ENCODE measurements around the gene BACE1. TPM values are rescaled to one million over a fixed set of nuclear protein-coding genes. Genes with fewer than 3 reads are reported as not detected.
"Not testable (repeated sequence)": the region's sequence is repeated elsewhere in the genome, so short reads cannot be mapped to it uniquely, and the experiment has no call there.

Gene BACE1
- total RNA-seq, 1 donor from 2014 or later: 37.4 TPM

GRCh38 chr11:117278347-117278746 lies 37.7 kb downstream of the BACE1 start:
- TF ChIP-seq, protein P1, sequence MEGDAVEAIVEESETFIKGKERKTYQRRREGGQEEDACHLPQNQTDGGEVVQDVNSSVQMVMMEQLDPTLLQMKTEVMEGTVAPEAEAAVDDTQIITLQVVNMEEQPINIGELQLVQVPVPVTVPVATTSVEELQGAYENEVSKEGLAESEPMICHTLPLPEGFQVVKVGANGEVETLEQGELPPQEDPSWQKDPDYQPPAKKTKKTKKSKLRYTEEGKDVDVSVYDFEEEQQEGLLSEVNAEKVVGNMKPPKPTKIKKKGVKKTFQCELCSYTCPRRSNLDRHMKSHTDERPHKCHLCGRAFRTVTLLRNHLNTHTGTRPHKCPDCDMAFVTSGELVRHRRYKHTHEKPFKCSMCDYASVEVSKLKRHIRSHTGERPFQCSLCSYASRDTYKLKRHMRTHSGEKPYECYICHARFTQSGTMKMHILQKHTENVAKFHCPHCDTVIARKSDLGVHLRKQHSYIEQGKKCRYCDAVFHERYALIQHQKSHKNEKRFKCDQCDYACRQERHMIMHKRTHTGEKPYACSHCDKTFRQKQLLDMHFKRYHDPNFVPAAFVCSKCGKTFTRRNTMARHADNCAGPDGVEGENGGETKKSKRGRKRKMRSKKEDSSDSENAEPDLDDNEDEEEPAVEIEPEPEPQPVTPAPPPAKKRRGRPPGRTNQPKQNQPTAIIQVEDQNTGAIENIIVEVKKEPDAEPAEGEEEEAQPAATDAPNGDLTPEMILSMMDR (conservative IDR thresholded peaks at IDR 0.05): no peak
- no peak overlapping the region for H3K4me3 Mint-ChIP-seq
- DNase-seq (ENCODE audit: extremely low spot score, unreplicated experiment): no peak
- H3K9me3 Mint-ChIP-seq: no peaks in the 10 kb centered on the region
- H3K36me3 Mint-ChIP-seq: peaks cover 35% of the 10 kb centered on the region
- no peaks in the 10 kb centered on the region for H3K27me3 Mint-ChIP-seq
- no peaks in the 10 kb centered on the region for H3K4me1 Mint-ChIP-seq (ENCODE audit: unreplicated experiment)
- H3K27ac Mint-ChIP-seq: no peak overlapping the region

DNA sequence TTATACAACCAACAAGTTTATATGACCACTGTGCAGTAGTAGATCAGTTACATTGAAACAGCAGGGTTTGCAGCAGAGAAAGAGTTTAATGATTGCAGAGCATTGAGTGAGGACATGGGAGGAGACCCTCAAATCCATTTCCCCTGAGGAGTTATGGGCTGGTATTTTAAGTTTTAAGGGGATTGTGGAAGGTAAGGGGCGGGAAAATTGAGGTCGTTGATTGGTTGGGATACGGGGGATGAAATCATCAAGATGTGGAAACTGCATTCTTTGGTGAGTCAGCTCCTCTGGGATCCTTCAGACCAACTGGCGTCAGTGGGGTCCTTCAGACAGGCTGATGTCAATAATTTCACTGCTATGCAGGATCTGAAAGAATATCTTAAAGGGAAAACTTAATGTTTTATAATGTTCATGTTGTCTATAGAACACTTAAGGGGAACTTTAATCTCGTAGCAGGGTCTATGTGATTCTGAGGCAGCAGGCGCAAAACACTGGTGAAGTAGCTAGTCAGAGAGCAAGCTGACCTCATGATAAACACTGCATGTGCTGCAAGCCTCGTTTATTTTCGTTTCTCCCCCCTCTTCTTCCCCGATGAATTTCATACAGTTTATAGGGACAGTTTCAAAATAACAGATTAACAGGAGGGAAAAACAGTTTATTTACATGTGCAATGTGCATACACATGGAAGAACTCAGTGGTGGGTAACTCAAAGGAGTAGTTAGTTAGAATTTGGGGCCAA lies 42.3 kb downstream of the BACE1 start:
- TF ChIP-seq, protein P1 (conservative IDR thresholded peaks at IDR 0.05): no peak
- Mint-ChIP-seq H3K4me1 (ENCODE audit: unreplicated experiment) (no peaks in the 10 kb centered on the region), H3K27me3 (no peaks in the 10 kb centered on the region), H3K4me3 (no peak overlapping the region), H3K9me3 (peaks cover 5% of the 10 kb centered on the region), H3K27ac (no peak overlapping the region), H3K36me3 (peaks cover 32% of the 10 kb centered on the region)
- DNase-seq (ENCODE audit: extremely low spot score, unreplicated experiment): no peak

DNA sequence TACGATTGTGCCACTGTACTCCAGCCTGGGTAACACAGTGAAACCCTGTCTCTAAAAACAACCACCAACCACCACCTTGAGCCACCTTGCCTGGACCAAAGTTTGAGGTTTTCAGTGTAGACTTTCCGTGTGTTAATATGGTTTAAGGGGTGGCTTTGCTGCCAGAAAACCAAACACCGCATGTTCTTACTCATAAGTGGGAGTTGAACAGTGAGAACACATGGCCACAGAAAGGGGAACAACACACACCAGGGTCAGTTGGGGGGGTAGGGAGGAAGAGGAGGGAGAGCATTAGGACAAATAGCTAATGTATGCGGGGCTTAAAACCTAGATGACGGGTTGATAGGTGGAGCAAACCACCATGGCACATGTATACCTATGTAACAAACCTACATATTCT lies 43.9 kb downstream of the BACE1 start:
- not testable (repeated sequence) for H3K4me1 Mint-ChIP-seq (ENCODE audit: unreplicated experiment); H3K27me3 Mint-ChIP-seq; H3K27ac Mint-ChIP-seq; H3K4me3 Mint-ChIP-seq; DNase-seq (ENCODE audit: extremely low spot score, unreplicated experiment); H3K9me3 Mint-ChIP-seq
- peaks cover 32% of the 10 kb centered on the region for H3K36me3 Mint-ChIP-seq

DNA sequence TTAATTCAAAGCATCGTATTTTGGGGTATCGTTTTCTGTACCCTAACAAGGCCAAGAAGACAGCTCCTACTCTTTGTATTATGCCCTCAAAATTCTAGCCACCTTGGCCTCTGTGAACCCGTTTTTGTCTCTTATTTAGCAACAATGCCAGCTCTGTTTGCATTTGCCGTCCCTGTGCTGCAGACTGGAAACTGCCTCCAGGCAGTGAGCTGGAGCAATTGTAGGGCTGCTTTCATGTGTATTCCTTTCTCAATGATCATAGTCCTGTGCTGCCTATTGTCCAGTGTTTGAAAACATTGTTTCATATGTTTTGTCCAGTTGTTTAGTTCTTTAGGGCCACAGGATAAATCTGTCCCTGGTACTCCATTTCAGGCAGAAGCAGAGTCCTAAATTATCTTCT lies 44.8 kb downstream of the BACE1 start:
- H3K4me1 Mint-ChIP-seq (ENCODE audit: unreplicated experiment): no peaks in the 10 kb centered on the region
- H3K4me3 Mint-ChIP-seq: no peak overlapping the region
- TF ChIP-seq, protein P1 (conservative IDR thresholded peaks at IDR 0.05): no peak
- no peak overlapping the region for H3K27ac Mint-ChIP-seq
- DNase-seq (ENCODE audit: extremely low spot score, unreplicated experiment): no peak
- H3K27me3 Mint-ChIP-seq: no peaks in the 10 kb centered on the region
- H3K9me3 Mint-ChIP-seq: peaks cover 5% of the 10 kb centered on the region
- peaks cover 36% of the 10 kb centered on the region for H3K36me3 Mint-ChIP-seq

DNA sequence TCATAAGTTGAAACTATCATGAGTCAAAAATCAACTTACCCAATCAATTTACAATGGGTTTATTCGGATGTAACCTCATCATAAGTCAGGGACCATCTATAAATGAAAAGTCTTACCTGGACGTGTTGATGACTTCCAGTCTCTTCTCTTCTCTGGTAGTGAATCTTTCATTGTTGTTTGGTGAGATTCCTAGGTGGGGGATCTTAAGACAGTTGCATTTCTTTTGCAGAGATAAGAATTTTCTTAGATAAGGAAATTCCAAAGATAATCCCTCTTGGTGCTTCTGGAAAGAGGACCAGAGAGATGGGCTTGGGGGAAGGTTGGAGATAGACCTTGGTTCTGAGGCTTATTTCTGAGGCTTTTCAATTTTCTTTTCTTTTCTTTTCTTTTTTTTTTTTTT lies 46.2 kb downstream of the BACE1 start:
- no peak overlapping the region for H3K4me3 Mint-ChIP-seq
- no peak overlapping the region for H3K27ac Mint-ChIP-seq

DNA sequence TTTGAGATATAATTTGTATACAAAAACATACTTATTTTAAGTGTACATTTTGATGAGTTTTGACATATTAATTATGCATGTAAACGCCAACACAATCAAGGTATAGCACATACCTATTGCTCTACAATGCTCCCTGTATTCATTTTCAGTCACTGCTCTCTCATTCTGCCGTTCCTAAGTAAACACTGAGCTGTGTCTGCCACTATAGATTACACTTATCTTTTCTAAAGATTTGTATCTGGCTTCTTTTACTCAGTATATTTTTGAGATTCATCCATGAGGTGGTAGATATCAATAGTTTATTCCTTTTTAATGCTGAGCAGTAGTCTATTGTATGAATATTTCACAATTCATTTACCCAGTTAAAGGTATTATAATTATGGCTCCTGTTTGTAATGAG lies 50.3 kb downstream of the BACE1 start:
- H3K27me3 Mint-ChIP-seq: no peaks in the 10 kb centered on the region
- H3K4me3 Mint-ChIP-seq: no peak overlapping the region
- peaks cover 19% of the 10 kb centered on the region for H3K36me3 Mint-ChIP-seq
- no peaks in the 10 kb centered on the region for H3K9me3 Mint-ChIP-seq
- no peak for DNase-seq (ENCODE audit: extremely low spot score, unreplicated experiment)
- TF ChIP-seq, protein P1 (conservative IDR thresholded peaks at IDR 0.05): no peak
- H3K27ac Mint-ChIP-seq: no peak overlapping the region
- H3K4me1 Mint-ChIP-seq (ENCODE audit: unreplicated experiment): no peaks in the 10 kb centered on the region

More for the DNA sequence above, 46.2 kb downstream of the BACE1 start:
- H3K4me1 Mint-ChIP-seq (ENCODE audit: unreplicated experiment): no peaks in the 10 kb centered on the region
- TF ChIP-seq, protein P1 (conservative IDR thresholded peaks at IDR 0.05): no peak
- no peak for DNase-seq (ENCODE audit: extremely low spot score, unreplicated experiment)
- H3K36me3 Mint-ChIP-seq: peaks cover 36% of the 10 kb centered on the region
- no peaks in the 10 kb centered on the region for H3K27me3 Mint-ChIP-seq
- H3K9me3 Mint-ChIP-seq: peaks cover 5% of the 10 kb centered on the region

- H3K4me1 Mint-ChIP-seq (ENCODE audit: unreplicated experiment); DNase-seq (ENCODE audit: extremely low spot score, unreplicated experiment); H3K27me3 Mint-ChIP-seq; H3K4me3 Mint-ChIP-seq; H3K9me3 Mint-ChIP-seq; H3K27ac Mint-ChIP-seq: not testable (repeated sequence)
- peaks cover 22% of the 10 kb centered on the region for H3K36me3 Mint-ChIP-seq
Measured at GRCh38 chr11:117264624-117265323, 51.3 kb downstream of the BACE1 start.
